B cell (primary cell): ENCODE results near the gene PCGF1.

ENCODE experiments used
- EZH2 ChIP-seq: IDR thresholded peaks from 2 replicates; pipeline ENCODE4 v1.6.1; 2012; ENCODE audit warnings: borderline replicate concordance, low read depth, mild to moderate bottlenecking, moderate library complexity, low read length; ENCODE audit not compliant: insufficient read depth, poor library complexity, severe bottlenecking
- TF ChIP-seq, protein P1 (sequence below): fragments of 200-600 bp; IDR thresholded peaks from one replicate; pipeline ENCODE4 v1.8.0; 2022; ENCODE audit warnings: antibody characterized with exemption, mild to moderate bottlenecking

- TF ChIP-seq, protein P1, sequence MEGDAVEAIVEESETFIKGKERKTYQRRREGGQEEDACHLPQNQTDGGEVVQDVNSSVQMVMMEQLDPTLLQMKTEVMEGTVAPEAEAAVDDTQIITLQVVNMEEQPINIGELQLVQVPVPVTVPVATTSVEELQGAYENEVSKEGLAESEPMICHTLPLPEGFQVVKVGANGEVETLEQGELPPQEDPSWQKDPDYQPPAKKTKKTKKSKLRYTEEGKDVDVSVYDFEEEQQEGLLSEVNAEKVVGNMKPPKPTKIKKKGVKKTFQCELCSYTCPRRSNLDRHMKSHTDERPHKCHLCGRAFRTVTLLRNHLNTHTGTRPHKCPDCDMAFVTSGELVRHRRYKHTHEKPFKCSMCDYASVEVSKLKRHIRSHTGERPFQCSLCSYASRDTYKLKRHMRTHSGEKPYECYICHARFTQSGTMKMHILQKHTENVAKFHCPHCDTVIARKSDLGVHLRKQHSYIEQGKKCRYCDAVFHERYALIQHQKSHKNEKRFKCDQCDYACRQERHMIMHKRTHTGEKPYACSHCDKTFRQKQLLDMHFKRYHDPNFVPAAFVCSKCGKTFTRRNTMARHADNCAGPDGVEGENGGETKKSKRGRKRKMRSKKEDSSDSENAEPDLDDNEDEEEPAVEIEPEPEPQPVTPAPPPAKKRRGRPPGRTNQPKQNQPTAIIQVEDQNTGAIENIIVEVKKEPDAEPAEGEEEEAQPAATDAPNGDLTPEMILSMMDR = no peak
- TF ChIP-seq EZH2 = no peak
Observed at GRCh38 chr2:74472945-74473258, 34.6 kb downstream of the PCGF1 start.
